Measurements from ENCODE around the gene USP9Y. TPM values are rescaled to one million over a fixed set of nuclear protein-coding genes. Genes with fewer than 3 reads are reported as not detected.

The USP9Y gene
- polyA plus RNA-seq, 1 donor from 2014 or later: 164 TPM

DNA sequence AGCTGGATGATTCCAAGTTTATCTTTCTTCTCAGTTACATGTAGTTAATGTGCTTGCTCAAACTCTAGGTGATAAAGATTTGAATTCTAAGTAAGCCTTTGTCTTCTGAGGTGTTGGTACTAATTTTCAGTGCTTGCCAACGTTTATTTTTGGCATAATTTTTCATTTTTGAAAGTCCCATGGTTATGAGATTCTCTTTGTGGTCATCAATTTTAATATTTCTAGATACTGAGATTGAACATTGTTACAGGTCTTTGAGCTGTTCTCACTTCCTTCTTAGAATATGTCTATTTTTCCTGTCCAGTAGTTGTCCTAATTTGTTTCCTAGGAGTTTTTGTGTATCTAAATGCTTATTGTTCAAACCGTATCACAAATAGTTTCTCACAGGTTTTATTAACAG, 40.4 kb downstream of the USP9Y start:
- H3K9me3 ChIP-seq (ENCODE audit: low read length): no peaks in the 10 kb centered on the region
- no peaks in the 10 kb centered on the region for H3K79me2 ChIP-seq (replicated peaks; ENCODE audit: insufficient read depth, low read length)
- H3F3A ChIP-seq (ENCODE audit: insufficient read depth, low read length, poor library complexity, severe bottlenecking): no peaks in the 10 kb centered on the region
- H2AFZ ChIP-seq (ENCODE audit: low read depth, low read length): no peak overlapping the region
- H3K9me2 ChIP-seq (ENCODE audit: insufficient read depth, low read length): no peaks in the 10 kb centered on the region
- no peaks in the 10 kb centered on the region for H3K27me3 ChIP-seq (ENCODE audit: insufficient read depth, low read depth, low read length)
- no peak overlapping the region for H3K4me2 ChIP-seq (ENCODE audit: low read length)
- no peak for TF ChIP-seq POLR2AphosphoS5 (IDR thresholded peaks at IDR 0.05)
- no peak for TF ChIP-seq EP300 (conservative IDR thresholded peaks at IDR 0.05; ENCODE audit: poor library complexity, severe bottlenecking)
- TF ChIP-seq EZH2 (IDR thresholded peaks at IDR 0.05; ENCODE audit: borderline replicate concordance, insufficient read depth, low read length, poor library complexity, severe bottlenecking): no peak
- TF ChIP-seq TAF1 (IDR thresholded peaks at IDR 0.05; ENCODE audit: low read depth): no peak
- no peak for TF ChIP-seq RAD21 (conservative IDR thresholded peaks at IDR 0.05)
- TF ChIP-seq, protein P1, sequence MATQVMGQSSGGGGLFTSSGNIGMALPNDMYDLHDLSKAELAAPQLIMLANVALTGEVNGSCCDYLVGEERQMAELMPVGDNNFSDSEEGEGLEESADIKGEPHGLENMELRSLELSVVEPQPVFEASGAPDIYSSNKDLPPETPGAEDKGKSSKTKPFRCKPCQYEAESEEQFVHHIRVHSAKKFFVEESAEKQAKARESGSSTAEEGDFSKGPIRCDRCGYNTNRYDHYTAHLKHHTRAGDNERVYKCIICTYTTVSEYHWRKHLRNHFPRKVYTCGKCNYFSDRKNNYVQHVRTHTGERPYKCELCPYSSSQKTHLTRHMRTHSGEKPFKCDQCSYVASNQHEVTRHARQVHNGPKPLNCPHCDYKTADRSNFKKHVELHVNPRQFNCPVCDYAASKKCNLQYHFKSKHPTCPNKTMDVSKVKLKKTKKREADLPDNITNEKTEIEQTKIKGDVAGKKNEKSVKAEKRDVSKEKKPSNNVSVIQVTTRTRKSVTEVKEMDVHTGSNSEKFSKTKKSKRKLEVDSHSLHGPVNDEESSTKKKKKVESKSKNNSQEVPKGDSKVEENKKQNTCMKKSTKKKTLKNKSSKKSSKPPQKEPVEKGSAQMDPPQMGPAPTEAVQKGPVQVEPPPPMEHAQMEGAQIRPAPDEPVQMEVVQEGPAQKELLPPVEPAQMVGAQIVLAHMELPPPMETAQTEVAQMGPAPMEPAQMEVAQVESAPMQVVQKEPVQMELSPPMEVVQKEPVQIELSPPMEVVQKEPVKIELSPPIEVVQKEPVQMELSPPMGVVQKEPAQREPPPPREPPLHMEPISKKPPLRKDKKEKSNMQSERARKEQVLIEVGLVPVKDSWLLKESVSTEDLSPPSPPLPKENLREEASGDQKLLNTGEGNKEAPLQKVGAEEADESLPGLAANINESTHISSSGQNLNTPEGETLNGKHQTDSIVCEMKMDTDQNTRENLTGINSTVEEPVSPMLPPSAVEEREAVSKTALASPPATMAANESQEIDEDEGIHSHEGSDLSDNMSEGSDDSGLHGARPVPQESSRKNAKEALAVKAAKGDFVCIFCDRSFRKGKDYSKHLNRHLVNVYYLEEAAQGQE (IDR thresholded peaks at IDR 0.05; ENCODE audit: borderline replicate concordance): no peak
- no peak overlapping the region for H3K4me3 ChIP-seq (ENCODE audit: low read length)
- H3K9ac ChIP-seq (ENCODE audit: low read length): no peak overlapping the region
- peaks cover 6% of the 10 kb centered on the region for H3K36me3 ChIP-seq (ENCODE audit: insufficient read depth, low read length)
- no peaks in the 10 kb centered on the region for H4K20me1 ChIP-seq (ENCODE audit: insufficient read depth)
- no peak overlapping the region for H3K27ac ChIP-seq (ENCODE audit: low read length)

DNA sequence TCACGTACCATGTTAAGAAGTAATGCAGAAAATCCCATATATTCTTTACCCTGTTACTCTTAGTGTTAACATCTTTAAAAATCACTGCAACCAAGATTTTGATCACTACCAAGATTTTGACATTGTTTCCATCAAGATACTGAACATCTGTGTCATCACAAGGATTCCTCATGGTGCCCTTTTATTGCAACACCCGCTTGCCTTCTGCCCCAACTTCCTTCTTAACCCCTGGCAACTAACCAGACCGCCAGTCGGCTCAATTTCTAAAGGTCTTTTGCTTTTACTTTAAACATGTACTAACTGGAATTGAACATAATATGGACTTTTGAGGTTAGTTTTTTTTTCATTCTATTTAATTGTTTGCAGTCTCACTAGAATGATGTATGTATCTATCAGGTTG, 41.7 kb downstream of the USP9Y start:
- Histone ChIP-seq H3K9ac (ENCODE audit: low read length) (no peak overlapping the region), H2AFZ (ENCODE audit: low read depth, low read length) (no peak overlapping the region), H3K9me3 (ENCODE audit: low read length) (no peaks in the 10 kb centered on the region), H3K79me2 (replicated peaks; ENCODE audit: insufficient read depth, low read length) (no peaks in the 10 kb centered on the region), H3K27ac (ENCODE audit: low read length) (no peak overlapping the region), H3F3A (ENCODE audit: insufficient read depth, low read length, poor library complexity, severe bottlenecking) (no peaks in the 10 kb centered on the region), H3K4me3 (ENCODE audit: low read length) (no peak overlapping the region), H3K4me2 (ENCODE audit: low read length) (no peak overlapping the region), H3K27me3 (ENCODE audit: insufficient read depth, low read depth, low read length) (no peaks in the 10 kb centered on the region), H3K36me3 (ENCODE audit: insufficient read depth, low read length) (peaks cover 6% of the 10 kb centered on the region), H3K9me2 (ENCODE audit: insufficient read depth, low read length) (no peaks in the 10 kb centered on the region), H4K20me1 (ENCODE audit: insufficient read depth) (no peaks in the 10 kb centered on the region)
- TF ChIP-seq, protein P2, sequence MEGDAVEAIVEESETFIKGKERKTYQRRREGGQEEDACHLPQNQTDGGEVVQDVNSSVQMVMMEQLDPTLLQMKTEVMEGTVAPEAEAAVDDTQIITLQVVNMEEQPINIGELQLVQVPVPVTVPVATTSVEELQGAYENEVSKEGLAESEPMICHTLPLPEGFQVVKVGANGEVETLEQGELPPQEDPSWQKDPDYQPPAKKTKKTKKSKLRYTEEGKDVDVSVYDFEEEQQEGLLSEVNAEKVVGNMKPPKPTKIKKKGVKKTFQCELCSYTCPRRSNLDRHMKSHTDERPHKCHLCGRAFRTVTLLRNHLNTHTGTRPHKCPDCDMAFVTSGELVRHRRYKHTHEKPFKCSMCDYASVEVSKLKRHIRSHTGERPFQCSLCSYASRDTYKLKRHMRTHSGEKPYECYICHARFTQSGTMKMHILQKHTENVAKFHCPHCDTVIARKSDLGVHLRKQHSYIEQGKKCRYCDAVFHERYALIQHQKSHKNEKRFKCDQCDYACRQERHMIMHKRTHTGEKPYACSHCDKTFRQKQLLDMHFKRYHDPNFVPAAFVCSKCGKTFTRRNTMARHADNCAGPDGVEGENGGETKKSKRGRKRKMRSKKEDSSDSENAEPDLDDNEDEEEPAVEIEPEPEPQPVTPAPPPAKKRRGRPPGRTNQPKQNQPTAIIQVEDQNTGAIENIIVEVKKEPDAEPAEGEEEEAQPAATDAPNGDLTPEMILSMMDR (IDR thresholded peaks at IDR 0.05; ENCODE audit: poor library complexity, severe bottlenecking): no peak
- TF ChIP-seq EP300 (conservative IDR thresholded peaks at IDR 0.05; ENCODE audit: poor library complexity, severe bottlenecking) (no peak), SMC3 (conservative IDR thresholded peaks at IDR 0.05; ENCODE audit: poor library complexity) (no peak), TAF1 (IDR thresholded peaks at IDR 0.05; ENCODE audit: low read depth) (no peak), POLR2AphosphoS5 (IDR thresholded peaks at IDR 0.05) (no peak), RAD21 (conservative IDR thresholded peaks at IDR 0.05) (no peak), MXI1 (conservative IDR thresholded peaks at IDR 0.05; ENCODE audit: poor library complexity, severe bottlenecking) (no peak), EZH2 (IDR thresholded peaks at IDR 0.05; ENCODE audit: borderline replicate concordance, insufficient read depth, low read length, poor library complexity, severe bottlenecking) (no peak)
- TF ChIP-seq, protein P1 (IDR thresholded peaks at IDR 0.05; ENCODE audit: borderline replicate concordance): no peak
